Liver (tissue), 9 donors: ENCODE measurements around the gene ITPRID2. TPM values are rescaled to one million over a fixed set of nuclear protein-coding genes. Genes with fewer than 3 reads are reported as not detected.

ENCODE experiments used
- DNase-seq: peaks from one replicate; pipeline ENCODE4 v3.0.0-alpha.2; 2017; ENCODE audit warnings: low spot score
- H3K27ac ChIP-seq, 2 donors: one replicate each; pipeline ENCODE4 v1.7.0; 2013; ENCODE audit warnings: inconsistent platforms in 2 of 2, low read length in 2 of 2, control low read depth in 1 of 2, low read depth in 1 of 2, mild to moderate bottlenecking in 1 of 2
- H3K27me3 ChIP-seq, 4 donors: one replicate each; pipeline versions ENCODE4 v1.6.1 to v1.7.0; 2013; ENCODE audit warnings: low read length in 3 of 4, inconsistent platforms in 1 of 4, mild to moderate bottlenecking in 1 of 4, moderate library complexity in 1 of 4; ENCODE audit not compliant: control insufficient read depth in 4 of 4, insufficient read depth in 4 of 4
- H3K36me3 ChIP-seq, 4 donors: one replicate each; pipeline versions ENCODE4 v1.6.1 to v1.7.0; 2013; ENCODE audit warnings: low read length in 3 of 4, mild to moderate bottlenecking in 3 of 4, low read depth in 1 of 4, moderate library complexity in 1 of 4; ENCODE audit not compliant: control insufficient read depth in 4 of 4, insufficient read depth in 3 of 4
- H3K4me1 ChIP-seq, 4 donors: one replicate each; pipeline versions ENCODE4 v1.6.1 to v1.7.0; 2013; ENCODE audit warnings: low read length in 3 of 4, mild to moderate bottlenecking in 3 of 4, moderate library complexity in 1 of 4; ENCODE audit not compliant: control insufficient read depth in 4 of 4, insufficient read depth in 4 of 4
- H3K4me3 ChIP-seq, 3 donors: one replicate each; pipeline versions ENCODE4 v1.6.1 to v1.7.0; 2013; ENCODE audit warnings: low read length in 3 of 3, control low read depth in 1 of 3, low read depth in 1 of 3, mild to moderate bottlenecking in 1 of 3
- H3K9ac ChIP-seq, 2 donors: one replicate each; pipeline ENCODE4 v1.7.0; 2013; ENCODE audit warnings: low read length in 2 of 2, mild to moderate bottlenecking in 2 of 2, moderate library complexity in 2 of 2, control low read depth in 1 of 2, low read depth in 1 of 2
- H3K9me3 ChIP-seq, 4 donors: one replicate each; pipeline versions ENCODE4 v1.6.1 to v1.7.0; 2013; ENCODE audit warnings: low read length in 3 of 4; ENCODE audit not compliant: control insufficient read depth in 4 of 4
- GABPA ChIP-seq, 2 donors: IDR thresholded peaks in 1 of 2; conservative IDR thresholded peaks in 1 of 2; 2 replicates each; pipeline ENCODE4 v1.6.1; 2016; ENCODE audit warnings: antibody characterized with exemption in 2 of 2, mild to moderate bottlenecking in 1 of 2, moderate library complexity in 1 of 2
- HNF4A ChIP-seq, 2 donors: conservative IDR thresholded peaks; 2 replicates each; pipeline ENCODE4 v1.6.1; 2016; ENCODE audit warnings: antibody characterized with exemption in 2 of 2, mild to moderate bottlenecking in 2 of 2
- JUND ChIP-seq, 2 donors: IDR thresholded peaks; 2 replicates each; pipeline ENCODE4 v1.6.1; 2016; ENCODE audit warnings: antibody characterized with exemption in 2 of 2
- NR2F2 ChIP-seq: IDR thresholded peaks from 2 replicates; pipeline ENCODE4 v1.6.1; 2016; ENCODE audit warnings: antibody characterized with exemption
- RAD21 ChIP-seq, 2 donors: IDR thresholded peaks; 2 replicates each; pipeline ENCODE4 v1.6.1; 2016; ENCODE audit warnings: antibody characterized with exemption in 2 of 2, mild to moderate bottlenecking in 2 of 2
- TAF1 ChIP-seq: conservative IDR thresholded peaks from 2 replicates; pipeline ENCODE4 v1.6.1; 2016; ENCODE audit warnings: antibody characterized with exemption, mild to moderate bottlenecking
- WGBS: extraction: QIAGEN DNeasy Blood & Tissue Kit; methylation state at CpG from one replicate; pipeline ENCODE4 v1.1.7; 2013; 5-methylcytosine and 5-hydroxymethylcytosine counted together
- polyA plus RNA-seq, 2 donors: library from polyadenylated mRNA; stranded (reverse) in 1 of 2; unstranded in 1 of 2; fragments of 200-250 nt in 1 of 2; fragments of >200 nt in 1 of 2; fragmentation: Nextera tagmentation in 1 of 2; extraction: Ambion mirVana in 1 of 2; gene quantifications; one replicate each; pipeline versions ENCODE4 v1.2.1 to v1.2.3, GENCODE V29; 2013 to 2015
- total RNA-seq, 2 donors: library from RNA; depleted of rRNA; stranded (reverse); fragments of >200 nt; gene quantifications; one replicate each; pipeline ENCODE4 v1.2.3, GENCODE V29; 2014
- TF ChIP-seq, protein P1 (sequence below): IDR thresholded peaks from 2 replicates; pipeline ENCODE4 v1.6.1; 2016; ENCODE audit warnings: antibody characterized with exemption, mild to moderate bottlenecking
- TF ChIP-seq, protein P2 (sequence below): IDR thresholded peaks from 2 replicates; pipeline ENCODE4 v1.6.1; 2016; ENCODE audit warnings: antibody characterized with exemption
- TF ChIP-seq, protein P3 (sequence below): fragments of 150-350 bp; IDR thresholded peaks from 2 replicates; pipeline ENCODE4 v1.5.1; 2017; ENCODE audit warnings: improper control_type of control experiment, low read depth, low read length; ENCODE audit not compliant: missing input control
- TF ChIP-seq, protein P4 (sequence below): IDR thresholded peaks from 2 replicates; pipeline ENCODE4 v1.6.1; 2016; ENCODE audit warnings: antibody characterized with exemption
- donor health status: healthy.
- donor health status: healthy.
- donor health status: healthy.
- donor health status: healthy.
- donor health status: healthy.

Gene ITPRID2
- total and polyA plus RNA-seq, 4 donors: 31.2 to 145 (median 55.1) TPM

DNA sequence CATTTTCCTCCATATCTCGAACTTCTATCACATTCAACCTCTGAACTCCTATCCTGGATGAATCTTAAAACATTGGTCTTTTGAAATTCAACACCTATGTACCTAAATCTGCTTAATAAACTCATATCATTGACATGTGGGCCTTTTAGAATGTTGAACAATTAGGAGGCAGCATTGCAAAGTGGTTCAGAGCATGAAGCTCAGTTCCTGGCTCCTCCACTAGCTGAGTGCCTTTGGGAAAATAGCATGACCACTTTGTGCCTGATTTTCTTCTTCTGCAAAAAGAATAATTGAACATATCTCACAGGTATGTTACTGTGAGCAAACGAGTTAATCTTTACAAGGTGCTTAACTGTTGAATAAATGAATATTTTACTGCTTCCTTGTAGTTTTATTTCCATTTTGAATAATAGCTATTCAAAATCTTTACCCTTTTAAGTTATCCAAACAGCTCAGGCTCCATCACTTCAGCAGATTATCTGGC is 14.3 kb upstream of the ITPRID2 start (continued):
- TF ChIP-seq, protein P1, sequence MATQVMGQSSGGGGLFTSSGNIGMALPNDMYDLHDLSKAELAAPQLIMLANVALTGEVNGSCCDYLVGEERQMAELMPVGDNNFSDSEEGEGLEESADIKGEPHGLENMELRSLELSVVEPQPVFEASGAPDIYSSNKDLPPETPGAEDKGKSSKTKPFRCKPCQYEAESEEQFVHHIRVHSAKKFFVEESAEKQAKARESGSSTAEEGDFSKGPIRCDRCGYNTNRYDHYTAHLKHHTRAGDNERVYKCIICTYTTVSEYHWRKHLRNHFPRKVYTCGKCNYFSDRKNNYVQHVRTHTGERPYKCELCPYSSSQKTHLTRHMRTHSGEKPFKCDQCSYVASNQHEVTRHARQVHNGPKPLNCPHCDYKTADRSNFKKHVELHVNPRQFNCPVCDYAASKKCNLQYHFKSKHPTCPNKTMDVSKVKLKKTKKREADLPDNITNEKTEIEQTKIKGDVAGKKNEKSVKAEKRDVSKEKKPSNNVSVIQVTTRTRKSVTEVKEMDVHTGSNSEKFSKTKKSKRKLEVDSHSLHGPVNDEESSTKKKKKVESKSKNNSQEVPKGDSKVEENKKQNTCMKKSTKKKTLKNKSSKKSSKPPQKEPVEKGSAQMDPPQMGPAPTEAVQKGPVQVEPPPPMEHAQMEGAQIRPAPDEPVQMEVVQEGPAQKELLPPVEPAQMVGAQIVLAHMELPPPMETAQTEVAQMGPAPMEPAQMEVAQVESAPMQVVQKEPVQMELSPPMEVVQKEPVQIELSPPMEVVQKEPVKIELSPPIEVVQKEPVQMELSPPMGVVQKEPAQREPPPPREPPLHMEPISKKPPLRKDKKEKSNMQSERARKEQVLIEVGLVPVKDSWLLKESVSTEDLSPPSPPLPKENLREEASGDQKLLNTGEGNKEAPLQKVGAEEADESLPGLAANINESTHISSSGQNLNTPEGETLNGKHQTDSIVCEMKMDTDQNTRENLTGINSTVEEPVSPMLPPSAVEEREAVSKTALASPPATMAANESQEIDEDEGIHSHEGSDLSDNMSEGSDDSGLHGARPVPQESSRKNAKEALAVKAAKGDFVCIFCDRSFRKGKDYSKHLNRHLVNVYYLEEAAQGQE: no peak

DNA sequence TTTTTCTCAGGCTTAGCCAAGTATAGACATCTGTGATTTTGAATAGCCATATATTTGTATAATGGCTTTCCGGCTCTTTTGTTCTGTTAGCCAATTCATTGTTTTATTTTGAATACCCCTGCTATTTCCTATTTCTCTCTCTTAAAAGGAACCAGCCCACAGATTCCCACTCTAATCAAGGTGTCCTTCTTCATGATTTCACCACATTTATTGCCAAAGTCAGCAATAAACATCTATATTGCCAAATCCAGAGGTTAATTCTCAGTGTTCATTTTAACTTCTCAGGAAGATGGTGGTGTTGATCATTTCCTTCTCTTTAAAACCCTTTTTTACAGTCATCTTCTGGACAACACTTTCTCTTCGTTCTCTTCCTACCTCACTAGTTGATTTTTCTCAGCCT is 13.1 kb upstream of the ITPRID2 start:
- WGBS: 40% methylated on average over 2 of the region's 2 CpGs
- no peak for TF ChIP-seq RAD21 (IDR thresholded peaks at IDR 0.05)
- no peak for TF ChIP-seq GABPA (IDR thresholded peaks at IDR 0.05 in 1 of 2, conservative IDR thresholded peaks at IDR 0.05 in 1 of 2)
- TF ChIP-seq NR2F2: no peak
- TF ChIP-seq TAF1: no peak
- TF ChIP-seq HNF4A (conservative IDR thresholded peaks at IDR 0.05): no peak
- TF ChIP-seq, protein P1: no peak
- TF ChIP-seq, protein P2, sequence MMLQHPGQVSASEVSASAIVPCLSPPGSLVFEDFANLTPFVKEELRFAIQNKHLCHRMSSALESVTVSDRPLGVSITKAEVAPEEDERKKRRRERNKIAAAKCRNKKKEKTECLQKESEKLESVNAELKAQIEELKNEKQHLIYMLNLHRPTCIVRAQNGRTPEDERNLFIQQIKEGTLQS: no peak
- TF ChIP-seq, protein P3, sequence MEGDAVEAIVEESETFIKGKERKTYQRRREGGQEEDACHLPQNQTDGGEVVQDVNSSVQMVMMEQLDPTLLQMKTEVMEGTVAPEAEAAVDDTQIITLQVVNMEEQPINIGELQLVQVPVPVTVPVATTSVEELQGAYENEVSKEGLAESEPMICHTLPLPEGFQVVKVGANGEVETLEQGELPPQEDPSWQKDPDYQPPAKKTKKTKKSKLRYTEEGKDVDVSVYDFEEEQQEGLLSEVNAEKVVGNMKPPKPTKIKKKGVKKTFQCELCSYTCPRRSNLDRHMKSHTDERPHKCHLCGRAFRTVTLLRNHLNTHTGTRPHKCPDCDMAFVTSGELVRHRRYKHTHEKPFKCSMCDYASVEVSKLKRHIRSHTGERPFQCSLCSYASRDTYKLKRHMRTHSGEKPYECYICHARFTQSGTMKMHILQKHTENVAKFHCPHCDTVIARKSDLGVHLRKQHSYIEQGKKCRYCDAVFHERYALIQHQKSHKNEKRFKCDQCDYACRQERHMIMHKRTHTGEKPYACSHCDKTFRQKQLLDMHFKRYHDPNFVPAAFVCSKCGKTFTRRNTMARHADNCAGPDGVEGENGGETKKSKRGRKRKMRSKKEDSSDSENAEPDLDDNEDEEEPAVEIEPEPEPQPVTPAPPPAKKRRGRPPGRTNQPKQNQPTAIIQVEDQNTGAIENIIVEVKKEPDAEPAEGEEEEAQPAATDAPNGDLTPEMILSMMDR: no peak
- no peak for TF ChIP-seq JUND (IDR thresholded peaks at IDR 0.05)
- TF ChIP-seq, protein P4, sequence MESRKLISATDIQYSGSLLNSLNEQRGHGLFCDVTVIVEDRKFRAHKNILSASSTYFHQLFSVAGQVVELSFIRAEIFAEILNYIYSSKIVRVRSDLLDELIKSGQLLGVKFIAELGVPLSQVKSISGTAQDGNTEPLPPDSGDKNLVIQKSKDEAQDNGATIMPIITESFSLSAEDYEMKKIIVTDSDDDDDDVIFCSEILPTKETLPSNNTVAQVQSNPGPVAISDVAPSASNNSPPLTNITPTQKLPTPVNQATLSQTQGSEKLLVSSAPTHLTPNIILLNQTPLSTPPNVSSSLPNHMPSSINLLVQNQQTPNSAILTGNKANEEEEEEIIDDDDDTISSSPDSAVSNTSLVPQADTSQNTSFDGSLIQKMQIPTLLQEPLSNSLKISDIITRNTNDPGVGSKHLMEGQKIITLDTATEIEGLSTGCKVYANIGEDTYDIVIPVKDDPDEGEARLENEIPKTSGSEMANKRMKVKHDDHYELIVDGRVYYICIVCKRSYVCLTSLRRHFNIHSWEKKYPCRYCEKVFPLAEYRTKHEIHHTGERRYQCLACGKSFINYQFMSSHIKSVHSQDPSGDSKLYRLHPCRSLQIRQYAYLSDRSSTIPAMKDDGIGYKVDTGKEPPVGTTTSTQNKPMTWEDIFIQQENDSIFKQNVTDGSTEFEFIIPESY: no peak
- Histone ChIP-seq H3K27ac (no peak overlapping the region), H3K36me3 (no peaks in the 10 kb centered on the region), H3K4me1 (no peaks in the 10 kb centered on the region), H3K4me3 (no peak overlapping the region), H3K27me3 (no peaks in the 10 kb centered on the region), H3K9ac (no peak overlapping the region), H3K9me3 (no peaks in the 10 kb centered on the region)
- DNase-seq: no peak
